ENCODE measurements around the gene SMIM35. TPM values are rescaled to one million over a fixed set of nuclear protein-coding genes. Genes with fewer than 3 reads are reported as not detected.

The SMIM35 gene
- total RNA-seq, 1 donor from 2014 or later: not detected

DNA sequence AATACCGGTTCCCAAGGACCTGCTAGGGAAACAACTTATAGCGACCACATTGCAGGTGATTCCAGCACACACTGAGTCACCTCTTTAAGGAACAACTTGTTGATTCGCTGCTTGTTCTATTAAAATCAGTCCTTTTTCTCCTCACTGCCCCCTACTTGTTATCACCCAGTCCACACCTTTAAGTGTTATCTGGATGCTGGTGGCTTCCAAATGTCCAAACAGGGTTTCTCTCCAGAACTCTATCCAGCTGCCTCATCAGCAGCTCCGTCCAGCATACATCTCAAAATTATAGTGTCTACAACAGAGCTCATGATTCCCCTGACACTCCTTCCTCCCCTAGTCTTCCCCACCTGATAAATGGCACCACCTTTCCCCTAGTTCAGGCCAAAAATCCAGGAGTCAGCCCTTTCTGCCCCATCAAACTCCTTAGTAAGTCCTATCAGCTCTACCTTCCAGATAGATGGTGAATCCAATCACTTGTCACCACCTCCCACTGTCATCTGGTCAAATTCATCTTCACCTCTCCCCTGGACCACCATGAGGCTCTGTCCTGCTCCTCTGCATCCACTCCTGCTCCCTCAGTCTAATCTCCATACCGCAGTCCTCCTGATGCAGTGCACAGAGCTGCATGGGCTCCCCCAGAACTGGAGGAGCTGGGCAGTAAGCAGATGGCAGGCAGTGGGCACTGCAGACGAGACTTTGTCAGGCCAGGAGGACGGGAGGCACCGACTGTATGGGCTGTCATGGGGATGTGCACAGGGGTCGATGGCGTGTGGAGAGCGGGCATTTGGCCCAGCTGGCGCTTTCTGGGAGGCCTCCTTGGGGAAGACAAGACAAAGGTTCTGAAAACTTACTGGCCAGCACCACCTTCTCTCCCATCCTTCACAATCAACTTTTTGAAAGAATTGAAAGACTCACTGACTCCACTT, 81.3 kb downstream of the SMIM35 start:
- Mint-ChIP-seq H3K9me3 (ENCODE audit: unreplicated experiment) (peaks cover 10% of the 10 kb centered on the region), H3K36me3 (ENCODE audit: unreplicated experiment) (peaks cover 6% of the 10 kb centered on the region), H3K4me3 (ENCODE audit: unreplicated experiment) (no peak overlapping the region), H3K4me1 (ENCODE audit: low read depth, unreplicated experiment) (peaks cover 11% of the 10 kb centered on the region), H3K27ac (ENCODE audit: unreplicated experiment) (no peak overlapping the region), H3K27me3 (ENCODE audit: unreplicated experiment) (peaks cover 13% of the 10 kb centered on the region)
- TF ChIP-seq, protein P1, sequence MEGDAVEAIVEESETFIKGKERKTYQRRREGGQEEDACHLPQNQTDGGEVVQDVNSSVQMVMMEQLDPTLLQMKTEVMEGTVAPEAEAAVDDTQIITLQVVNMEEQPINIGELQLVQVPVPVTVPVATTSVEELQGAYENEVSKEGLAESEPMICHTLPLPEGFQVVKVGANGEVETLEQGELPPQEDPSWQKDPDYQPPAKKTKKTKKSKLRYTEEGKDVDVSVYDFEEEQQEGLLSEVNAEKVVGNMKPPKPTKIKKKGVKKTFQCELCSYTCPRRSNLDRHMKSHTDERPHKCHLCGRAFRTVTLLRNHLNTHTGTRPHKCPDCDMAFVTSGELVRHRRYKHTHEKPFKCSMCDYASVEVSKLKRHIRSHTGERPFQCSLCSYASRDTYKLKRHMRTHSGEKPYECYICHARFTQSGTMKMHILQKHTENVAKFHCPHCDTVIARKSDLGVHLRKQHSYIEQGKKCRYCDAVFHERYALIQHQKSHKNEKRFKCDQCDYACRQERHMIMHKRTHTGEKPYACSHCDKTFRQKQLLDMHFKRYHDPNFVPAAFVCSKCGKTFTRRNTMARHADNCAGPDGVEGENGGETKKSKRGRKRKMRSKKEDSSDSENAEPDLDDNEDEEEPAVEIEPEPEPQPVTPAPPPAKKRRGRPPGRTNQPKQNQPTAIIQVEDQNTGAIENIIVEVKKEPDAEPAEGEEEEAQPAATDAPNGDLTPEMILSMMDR (IDR thresholded peaks at IDR 0.05; ENCODE audit: partially characterized antibody, unreplicated experiment): no peak
- DNase-seq: no peak

DNA sequence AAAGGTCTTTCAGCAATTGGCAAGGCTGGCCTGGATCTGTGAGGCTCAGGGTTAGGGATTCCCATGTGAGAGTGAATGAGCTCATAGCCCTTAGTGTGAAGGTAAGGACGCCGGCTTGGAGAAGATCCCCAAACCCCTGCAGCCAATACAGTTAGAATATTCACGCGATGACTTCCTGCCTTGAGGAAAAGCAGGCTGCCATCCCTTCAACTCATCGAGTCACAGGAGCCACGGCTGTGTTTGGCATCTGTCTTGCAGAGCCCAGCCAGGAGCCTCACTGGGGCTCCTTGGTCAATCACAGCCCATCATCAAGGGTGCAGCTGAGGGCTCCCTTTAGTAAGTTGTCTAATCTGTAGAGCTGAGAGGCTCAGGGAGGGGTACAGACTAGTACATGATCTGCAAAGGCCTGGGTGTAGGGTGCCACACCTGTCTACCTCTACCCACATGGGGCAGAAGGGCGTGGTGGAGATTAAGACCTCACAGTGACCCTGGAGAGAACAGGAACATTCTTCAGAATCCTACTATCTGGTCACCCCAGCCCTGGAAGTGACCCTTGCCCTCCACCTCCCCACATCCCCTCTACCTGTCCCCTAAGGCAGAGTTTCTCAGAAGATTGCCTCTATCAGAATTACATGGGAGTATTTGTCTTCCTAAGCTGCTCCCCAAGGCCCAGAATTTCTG, 82.1 kb downstream of the SMIM35 start:
- H3K27me3 Mint-ChIP-seq (ENCODE audit: unreplicated experiment): peaks cover 13% of the 10 kb centered on the region
- no peak for DNase-seq
- TF ChIP-seq, protein P1 (IDR thresholded peaks at IDR 0.05; ENCODE audit: partially characterized antibody, unreplicated experiment): no peak
- H3K27ac Mint-ChIP-seq (ENCODE audit: unreplicated experiment): no peak overlapping the region
- H3K4me3 Mint-ChIP-seq (ENCODE audit: unreplicated experiment): no peak overlapping the region
- H3K36me3 Mint-ChIP-seq (ENCODE audit: unreplicated experiment): peaks cover 6% of the 10 kb centered on the region
- peaks cover 11% of the 10 kb centered on the region for H3K4me1 Mint-ChIP-seq (ENCODE audit: low read depth, unreplicated experiment)
- peaks cover 10% of the 10 kb centered on the region for H3K9me3 Mint-ChIP-seq (ENCODE audit: unreplicated experiment)

DNA sequence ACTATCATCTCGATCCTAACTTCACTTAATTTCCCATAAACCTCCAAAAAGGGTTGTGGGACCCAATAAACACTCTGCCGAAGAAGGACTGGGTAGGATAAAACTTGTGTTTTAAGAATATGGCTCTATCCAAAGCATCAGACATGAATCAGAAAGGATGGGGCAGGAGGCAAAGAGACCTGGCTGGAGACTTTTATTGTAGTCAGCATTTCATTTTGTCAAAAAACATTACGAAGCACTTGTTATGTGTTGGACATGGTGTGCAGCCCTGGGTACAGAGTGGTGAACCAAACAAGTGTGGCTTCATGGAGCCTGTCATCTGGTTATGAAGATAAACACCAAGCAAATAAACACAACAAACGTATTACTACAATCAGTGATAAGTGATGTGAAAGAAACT, 83.3 kb downstream of the SMIM35 start:
- Mint-ChIP-seq H3K27me3 (ENCODE audit: unreplicated experiment) (peaks cover 12% of the 10 kb centered on the region), H3K4me1 (ENCODE audit: low read depth, unreplicated experiment) (peaks cover 11% of the 10 kb centered on the region), H3K9me3 (ENCODE audit: unreplicated experiment) (peaks cover 7% of the 10 kb centered on the region), H3K36me3 (ENCODE audit: unreplicated experiment) (peaks cover 6% of the 10 kb centered on the region), H3K27ac (ENCODE audit: unreplicated experiment) (no peak overlapping the region), H3K4me3 (ENCODE audit: unreplicated experiment) (no peak overlapping the region)
- DNase-seq: no peak
- TF ChIP-seq, protein P1 (IDR thresholded peaks at IDR 0.05; ENCODE audit: partially characterized antibody, unreplicated experiment): no peak

DNA sequence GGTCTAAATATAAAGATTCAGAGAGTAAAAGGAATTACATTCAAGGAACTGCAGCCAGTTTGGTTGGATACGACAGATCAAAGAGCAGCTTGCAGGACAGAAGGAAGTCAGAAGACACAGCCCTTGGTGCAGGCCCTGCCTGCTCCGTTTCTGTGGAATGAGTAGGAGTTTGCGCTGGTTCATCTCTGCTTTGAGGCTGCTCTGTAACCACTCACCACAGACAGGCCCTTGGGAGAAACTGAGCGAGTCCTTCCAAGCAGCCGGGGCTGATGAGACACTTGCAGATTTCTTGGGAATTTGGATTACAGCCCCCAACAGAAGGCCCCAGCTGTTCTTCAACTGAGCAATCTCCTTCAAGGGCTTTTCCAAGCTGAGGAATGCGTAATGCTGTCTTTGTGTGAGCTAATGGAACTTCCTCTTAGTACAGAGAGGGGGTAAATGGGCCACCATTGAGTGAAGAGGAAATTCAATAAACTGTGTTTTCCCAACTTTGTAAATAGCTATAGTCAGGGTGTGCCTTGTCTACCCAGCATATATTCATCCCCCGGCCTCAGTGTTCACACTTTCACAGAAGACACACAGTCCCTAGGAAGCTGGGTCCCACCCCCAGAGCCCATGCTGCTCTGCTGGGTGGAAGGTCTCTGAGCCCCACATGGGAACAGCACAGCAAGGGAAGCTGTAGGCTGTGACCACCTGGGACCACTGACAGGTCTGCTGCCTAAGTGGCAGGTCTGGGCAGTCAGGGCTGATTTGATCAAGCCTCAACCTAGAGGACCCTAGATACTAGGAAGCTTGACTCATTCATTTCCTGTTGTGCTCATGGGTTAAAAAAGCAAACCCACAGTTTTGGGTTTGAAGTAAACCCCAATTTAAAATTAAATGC, 84.0 kb downstream of the SMIM35 start:
- no peak overlapping the region for H3K27ac Mint-ChIP-seq (ENCODE audit: unreplicated experiment)
- TF ChIP-seq, protein P1 (IDR thresholded peaks at IDR 0.05; ENCODE audit: partially characterized antibody, unreplicated experiment): no peak
- peaks cover 11% of the 10 kb centered on the region for H3K4me1 Mint-ChIP-seq (ENCODE audit: low read depth, unreplicated experiment)
- DNase-seq: no peak
- H3K4me3 Mint-ChIP-seq (ENCODE audit: unreplicated experiment): no peak overlapping the region
- H3K36me3 Mint-ChIP-seq (ENCODE audit: unreplicated experiment): peaks cover 6% of the 10 kb centered on the region
- peaks cover 7% of the 10 kb centered on the region for H3K9me3 Mint-ChIP-seq (ENCODE audit: unreplicated experiment)
- H3K27me3 Mint-ChIP-seq (ENCODE audit: unreplicated experiment): peaks cover 12% of the 10 kb centered on the region

All from glutamatergic neuron (in vitro differentiated cells).